Neural cell (in vitro differentiated cells): ENCODE results near the gene DYNLL1.

Source experiments
- CTCF ChIP-seq: fragments of 450-650 bp; IDR thresholded peaks from 2 replicates; pipeline ENCODE4 v1.5.1; 2014; ENCODE audit warnings: antibody characterized with exemption, mild to moderate bottlenecking, moderate library complexity; ENCODE audit not compliant: poor library complexity, severe bottlenecking
- EP300 ChIP-seq: fragments of 450-650 bp; conservative IDR thresholded peaks from 2 replicates; pipeline ENCODE4 v1.6.1; 2014; ENCODE audit warnings: antibody characterized with exemption, mild to moderate bottlenecking, moderate library complexity; ENCODE audit not compliant: poor library complexity, severe bottlenecking

- TF ChIP-seq CTCF (no peak), EP300 (no peak)
These were observed 42.7 kb upstream of the DYNLL1 start for GRCh38 chr12:120453060-120453750.
